ENCODE results near the gene LCTL. TPM values are rescaled to one million over a fixed set of nuclear protein-coding genes. Genes with fewer than 3 reads are reported as not detected.

Gene LCTL
- total RNA-seq, 1 donor from 2014 or later, result not detected

DNA sequence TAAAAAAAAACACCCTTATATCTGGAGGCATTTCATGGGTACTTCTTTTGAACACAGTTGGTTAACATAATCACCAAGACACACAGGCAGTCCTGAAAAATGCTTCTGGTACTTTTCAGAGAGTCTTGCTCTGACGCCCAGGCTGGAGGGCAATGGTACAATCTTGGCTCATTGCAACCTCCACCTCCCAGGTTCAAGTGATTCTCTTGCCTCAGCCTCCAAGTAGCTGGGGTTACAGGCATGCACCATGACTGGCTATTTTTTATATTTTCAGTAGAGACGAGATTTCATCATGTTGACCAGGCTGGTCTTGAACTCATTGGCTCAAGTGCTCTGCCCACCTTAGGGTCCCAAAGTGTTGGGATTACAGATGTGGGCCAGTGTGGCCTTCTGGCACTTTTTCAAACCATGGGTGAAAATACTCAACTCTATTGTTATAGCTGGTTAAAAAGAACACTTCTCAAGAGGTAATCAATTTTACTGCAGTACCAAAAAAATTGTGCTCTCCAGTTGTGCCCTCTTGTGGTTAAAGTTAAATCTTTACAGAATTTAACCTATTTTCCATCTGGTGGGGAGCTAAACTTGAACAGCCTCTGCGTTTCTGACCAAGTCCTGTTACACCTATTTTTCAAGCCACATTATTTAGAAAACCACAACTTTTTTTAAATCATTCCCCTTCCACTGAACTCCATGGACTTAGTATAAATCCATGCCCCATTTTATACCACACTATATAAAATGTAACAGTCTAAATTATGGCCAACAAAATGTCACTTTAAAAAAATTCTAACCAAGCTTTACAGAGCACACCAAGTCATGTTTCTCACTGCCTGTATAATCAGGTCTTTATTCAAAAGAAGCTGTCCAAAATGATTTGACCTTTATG lies 67.1 kb downstream of the LCTL start:
- peaks cover 8% of the 10 kb centered on the region for H3K4me1 Mint-ChIP-seq (ENCODE audit: low read depth, unreplicated experiment)
- no peak for DNase-seq
- H3K27ac Mint-ChIP-seq (ENCODE audit: unreplicated experiment), result peak overlapping the region; percentile 31
- peak overlapping the region; percentile 13 for H3K4me3 Mint-ChIP-seq (ENCODE audit: unreplicated experiment)
- no peaks in the 10 kb centered on the region for H3K36me3 Mint-ChIP-seq (ENCODE audit: unreplicated experiment)
- TF ChIP-seq CTCF (IDR thresholded peaks at IDR 0.05; ENCODE audit: partially characterized antibody, unreplicated experiment), result peak; percentile 38
- H3K9me3 Mint-ChIP-seq (ENCODE audit: unreplicated experiment), result no peaks in the 10 kb centered on the region
- peaks cover 2% of the 10 kb centered on the region for H3K27me3 Mint-ChIP-seq (ENCODE audit: unreplicated experiment)

Other genes starting within 250 kb of the LCTL start
- gene TIPIN, start 209.3 kb downstream of the LCTL start, total RNA-seq (ENCODE audit: unreplicated experiment), result 5.8 TPM
- 27.3 TPM for gene MAP2K1, start 179.1 kb downstream of the LCTL start, total RNA-seq (ENCODE audit: unreplicated experiment)
- gene SNAPC5, start 68.2 kb downstream of the LCTL start, total RNA-seq (ENCODE audit: unreplicated experiment), result 17.6 TPM
- gene RPL4, start 61.1 kb downstream of the LCTL start, total RNA-seq (ENCODE audit: unreplicated experiment), result 1,679 TPM
- gene ZWILCH, start 60.7 kb downstream of the LCTL start, total RNA-seq (ENCODE audit: unreplicated experiment), result 21.8 TPM
- gene SMAD6, start 136.2 kb upstream of the LCTL start, total RNA-seq (ENCODE audit: unreplicated experiment), result 0.83 TPM

Measured in glutamatergic neuron (in vitro differentiated cells).